Spleen (tissue), 11 donors: ENCODE results near the gene TBC1D10A. TPM values are rescaled to one million over a fixed set of nuclear protein-coding genes. Genes with fewer than 3 reads are reported as not detected.

Source experiments
- DNase-seq: peaks from one replicate; pipeline ENCODE4 v3.0.0-alpha.2; 2020
- H3K27ac ChIP-seq, 8 donors: fragments of 200-600 bp; sonication (generic) in 7 of 8; 1 replicate in 4 of 8; 2 replicates in 4 of 8; pipeline versions ENCODE4 v1.5.0 to v1.8.0; 2016 to 2021; ENCODE audit warnings: inconsistent platforms in 4 of 8, mild to moderate bottlenecking in 4 of 8, moderate library complexity in 1 of 8
- H3K27me3 ChIP-seq, 7 donors: fragments of 200-600 bp; sonication (generic) in 6 of 7; replicated peaks in 1 of 7; 1 replicate in 4 of 7; 2 replicates in 3 of 7; pipeline versions ENCODE4 v1.5.0 to v1.8.0; 2016 to 2021; ENCODE audit warnings: inconsistent platforms in 3 of 7, mild to moderate bottlenecking in 1 of 7
- H3K36me3 ChIP-seq, 6 donors: fragments of 200-600 bp; sonication (generic) in 5 of 6; 1 replicate in 4 of 6; 2 replicates in 2 of 6; pipeline versions ENCODE4 v1.5.0 to v1.8.0; 2016 to 2021; ENCODE audit warnings: inconsistent platforms in 2 of 6
- H3K4me1 ChIP-seq, 6 donors: fragments of 200-600 bp; sonication (generic) in 5 of 6; 1 replicate in 3 of 6; 2 replicates in 3 of 6; pipeline versions ENCODE4 v1.5.0 to v1.8.0; 2016 to 2021; ENCODE audit warnings: inconsistent platforms in 3 of 6
- H3K4me3 ChIP-seq, 8 donors: fragments of 200-600 bp; sonication (generic) in 7 of 8; 1 replicate in 4 of 8; 2 replicates in 4 of 8; pipeline versions ENCODE4 v1.5.0 to v1.8.0; 2016 to 2021; ENCODE audit warnings: inconsistent platforms in 4 of 8, mild to moderate bottlenecking in 4 of 8, moderate library complexity in 2 of 8
- H3K9me3 ChIP-seq, 8 donors: fragments of 200-600 bp; sonication (generic) in 7 of 8; 1 replicate in 4 of 8; 2 replicates in 4 of 8; pipeline versions ENCODE4 v1.5.0 to v1.8.0; 2016 to 2021; ENCODE audit warnings: inconsistent platforms in 4 of 8
- CTCF ChIP-seq, 11 experiments: fragments of 200-600 bp in 7 of 11; fragments of 450-650 bp in 4 of 11; sonication (generic) in 4 of 11; IDR thresholded peaks in 8 of 11; conservative IDR thresholded peaks in 3 of 11; 1 replicate in 7 of 11; 2 replicates in 4 of 11; pipeline versions ENCODE4 v1.4.0 to v1.8.0; 2016 to 2021; ENCODE audit warnings: antibody characterized with exemption in 11 of 11, inconsistent platforms in 4 of 11, mild to moderate bottlenecking in 1 of 11
- POLR2A ChIP-seq, 3 donors: fragments of 450-650 bp; IDR thresholded peaks; one replicate each; pipeline ENCODE4 v1.5.1; 2017; ENCODE audit warnings: antibody characterized with exemption in 3 of 3, mild to moderate bottlenecking in 1 of 3
- POLR2AphosphoS5 ChIP-seq, 3 donors: sonication (generic); formaldehyde crosslinking; IDR thresholded peaks; one replicate each; pipeline ENCODE4 v1.5.1; 2017; ENCODE audit warnings: antibody characterized with exemption in 3 of 3
- whole genome bisulfite sequencing, 5 donors: extraction: QIAGEN DNeasy Blood & Tissue Kit in 3 of 5; methylation state at CpG; one replicate each; pipeline versions ENCODE4 v1.1.5 to v1.1.7; 2013 to 2018; 5-methylcytosine and 5-hydroxymethylcytosine counted together
- intact Hi-C: fragments of 100-400 bp; cut with DNase I; formaldehyde crosslinking; loops from one replicate; pipeline ENCODE4 v1.15.0; 2023; ENCODE audit warnings: low total_unique reads
- polyA plus RNA-seq, 3 donors: library from polyadenylated mRNA; stranded (reverse); fragments of 200-250 nt; gene quantifications; one replicate each; pipeline ENCODE4 v1.2.1, GENCODE V29; 2013
- total RNA-seq, 7 donors: library from RNA; depleted of rRNA in 3 of 7; stranded (reverse); fragments of >200 nt in 3 of 7; fragmentation: NEBNext Ultra II Directional in 4 of 7; extraction: Animal tissue kit (Norgen Biotek cat#: 25700) in 4 of 7; gene quantifications; one replicate each; pipeline versions ENCODE4 v1.1.0 to v1.2.1, GENCODE V29; 2016 to 2021
- donor health status: healthy with polysubstance abuse.
- donor health status: DM: no; HTN: no; CAD: no; lungs with moderate emphysema.
- donor health status: DM: no; HTN: no; CAD: no.
- donor health status: Bipolar disorder and iron deficiency.
- donor health status: healthy.
- donor health status: DM: no; HTN: no; CAD: no.
- donor health status: DM: yes; HTN: yes; CAD: no.

TBC1D10A gene
- total and polyA plus RNA-seq, 10 donors, result 21.1 to 46.4 (median 33.1) TPM

GRCh38 chr22:30354644-30355043, 27.9 kb upstream of the TBC1D10A start:
- peak overlapping the region in 2 of 8 donors; percentile 0 to 99 for H3K27ac ChIP-seq
- no peaks in the 10 kb centered on the region for H3K27me3 ChIP-seq
- 68 to 88% (median 74%) methylated on average over 5 of the region's 5 CpGs for WGBS, 5 donors
- no peak for TF ChIP-seq POLR2AphosphoS5 (IDR thresholded peaks at IDR 0.05)
- no peak for TF ChIP-seq CTCF (IDR thresholded peaks at IDR 0.05 in 8 of 11, conservative IDR thresholded peaks at IDR 0.05 in 3 of 11)
- no peak for TF ChIP-seq POLR2A (IDR thresholded peaks at IDR 0.05)
- peaks cover 40 to 79% (median 65%) of the 10 kb centered on the region in 6 donors for H3K4me1 ChIP-seq
- intact Hi-C loops, result no loop called here
- H3K4me3 ChIP-seq, result peak overlapping the region in 4 of 8 donors; percentile 68 to 92 (median 79)
- H3K36me3 ChIP-seq, result peaks cover 0 to 45% (median 37%) of the 10 kb centered on the region in 6 donors
- DNase-seq, result no peak
- no peaks in the 10 kb centered on the region for H3K9me3 ChIP-seq

GRCh38 chr22:30351226-30351625, 24.5 kb upstream of the TBC1D10A start:
- H3K4me1 ChIP-seq, result peaks cover 46 to 100% (median 82%) of the 10 kb centered on the region in 6 donors
- no peak for TF ChIP-seq POLR2A (IDR thresholded peaks at IDR 0.05)
- TF ChIP-seq POLR2AphosphoS5 (IDR thresholded peaks at IDR 0.05), result no peak
- no peak for TF ChIP-seq CTCF (IDR thresholded peaks at IDR 0.05 in 8 of 11, conservative IDR thresholded peaks at IDR 0.05 in 3 of 11)
- no peaks in the 10 kb centered on the region for H3K9me3 ChIP-seq
- 82 to 95% (median 91%) methylated on average over 3 of the region's 3 CpGs for WGBS, 5 donors
- H3K27ac ChIP-seq, result no peak overlapping the region
- H3K36me3 ChIP-seq, result peaks cover 0 to 79% (median 70%) of the 10 kb centered on the region in 6 donors
- no peaks in the 10 kb centered on the region for H3K27me3 ChIP-seq
- H3K4me3 ChIP-seq, result no peak overlapping the region
- DNase-seq, result no peak
- intact Hi-C loops, result no loop called here

GRCh38 chr22:30348809-30349208, 22.1 kb upstream of the TBC1D10A start:
- intact Hi-C loops, result no loop called here
- peak overlapping the region in 6 of 8 donors; percentile 49 to 59 (median 52) for H3K27ac ChIP-seq
- no peak for DNase-seq
- WGBS, 5 donors, result 50 to 74% (median 64%) methylated on average over 4 of the region's 4 CpGs
- H3K9me3 ChIP-seq, result no peaks in the 10 kb centered on the region
- peaks cover 23 to 95% (median 66%) of the 10 kb centered on the region in 6 donors for H3K4me1 ChIP-seq
- no peaks in the 10 kb centered on the region for H3K27me3 ChIP-seq
- H3K4me3 ChIP-seq, result no peak overlapping the region
- H3K36me3 ChIP-seq, result peaks cover 0 to 100% (median 94%) of the 10 kb centered on the region in 6 donors
- TF ChIP-seq POLR2AphosphoS5 (IDR thresholded peaks at IDR 0.05), result no peak
- TF ChIP-seq POLR2A (IDR thresholded peaks at IDR 0.05), result no peak
- no peak for TF ChIP-seq CTCF (IDR thresholded peaks at IDR 0.05 in 8 of 11, conservative IDR thresholded peaks at IDR 0.05 in 3 of 11)

- Histone ChIP-seq H3K4me3 (no peak overlapping the region), H3K36me3 (peaks cover 0 to 100% (median 96%) of the 10 kb centered on the region in 6 donors), H3K4me1 (peaks cover 19 to 90% (median 63%) of the 10 kb centered on the region in 6 donors), H3K9me3 (no peaks in the 10 kb centered on the region), H3K27ac (peak overlapping the region in 6 of 8 donors; percentile 49 to 59 (median 52)), H3K27me3 (no peaks in the 10 kb centered on the region)
- no peak for TF ChIP-seq CTCF (IDR thresholded peaks at IDR 0.05 in 8 of 11, conservative IDR thresholded peaks at IDR 0.05 in 3 of 11)
- TF ChIP-seq POLR2A (IDR thresholded peaks at IDR 0.05), result no peak
- no peak for TF ChIP-seq POLR2AphosphoS5 (IDR thresholded peaks at IDR 0.05)
- peak; percentile 51 for DNase-seq
- WGBS, 5 donors, result 68 to 80% (median 77%) methylated on average over 4 of the region's 4 CpGs
- intact Hi-C loops, result no loop called here
These were observed 21.7 kb upstream of the TBC1D10A start for GRCh38 chr22:30348404-30348803.
